D721Med (cell line): ENCODE measurements around the gene TRIM67.
"Not testable (repeated sequence)": the region's sequence is repeated elsewhere in the genome, so short reads cannot be mapped to it uniquely, and the experiment has no call there.

Experiments used
- DNase-seq: peaks from one replicate; pipeline ENCODE4 v3.0.0; 2011; ENCODE audit warnings: low spot score; ENCODE audit not compliant: insufficient read length
- FAIRE-seq: peaks from 2 replicates; lab custom pipeline; 2011; peaks lifted over from hg19 to GRCh38; lab: Jason Lieb, UNC
- TF ChIP-seq, protein P1 (sequence below): IDR thresholded peaks from 2 replicates; pipeline ENCODE4 v1.5.1; 2012; ENCODE audit warnings: mild to moderate bottlenecking, control low read depth; ENCODE audit not compliant: insufficient read depth; ENCODE audit errors: missing control alignments

Gene TRIM67

DNA sequence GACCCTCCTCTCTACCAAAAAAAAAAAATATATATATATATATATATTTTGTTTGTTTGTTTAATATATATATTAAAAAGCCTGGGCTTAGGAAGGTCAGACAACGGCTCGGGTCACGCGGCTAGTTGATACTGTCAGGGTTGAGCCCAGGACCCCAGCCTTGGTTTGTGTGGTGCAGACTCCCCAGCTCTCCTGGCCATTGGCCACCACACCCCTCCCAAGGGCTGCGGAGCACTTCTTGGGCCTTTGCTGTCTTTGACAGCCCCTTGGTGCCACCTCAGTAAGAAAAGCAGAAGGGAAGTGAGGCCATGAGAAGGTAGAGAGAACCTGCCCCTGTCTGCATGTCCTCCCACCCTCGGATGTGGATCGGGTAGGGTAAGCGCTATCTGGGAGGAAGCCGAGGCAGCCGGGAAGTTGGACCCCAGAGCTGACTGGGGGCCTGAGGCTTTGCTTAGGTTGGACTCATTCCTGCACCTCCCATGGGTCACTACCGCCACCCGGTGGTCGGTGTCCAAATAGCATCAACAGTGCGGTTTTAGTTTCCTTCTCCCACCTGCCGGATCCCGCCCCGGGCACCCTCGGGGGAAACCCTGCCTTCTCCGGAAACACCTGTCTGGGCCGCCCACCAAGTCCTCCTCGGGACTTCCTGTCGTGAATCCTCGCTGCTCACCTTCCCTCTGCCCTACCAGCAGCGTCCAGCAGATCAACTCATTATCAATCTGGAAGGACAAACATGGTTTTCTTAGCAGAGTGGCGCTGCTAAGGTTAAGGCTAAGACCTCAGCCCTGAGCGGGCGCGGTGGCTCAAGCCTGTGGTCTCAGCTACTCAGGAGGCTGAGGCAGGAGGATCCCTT lies 49.4 kb downstream of the TRIM67 start:
- no peak for FAIRE-seq

DNA sequence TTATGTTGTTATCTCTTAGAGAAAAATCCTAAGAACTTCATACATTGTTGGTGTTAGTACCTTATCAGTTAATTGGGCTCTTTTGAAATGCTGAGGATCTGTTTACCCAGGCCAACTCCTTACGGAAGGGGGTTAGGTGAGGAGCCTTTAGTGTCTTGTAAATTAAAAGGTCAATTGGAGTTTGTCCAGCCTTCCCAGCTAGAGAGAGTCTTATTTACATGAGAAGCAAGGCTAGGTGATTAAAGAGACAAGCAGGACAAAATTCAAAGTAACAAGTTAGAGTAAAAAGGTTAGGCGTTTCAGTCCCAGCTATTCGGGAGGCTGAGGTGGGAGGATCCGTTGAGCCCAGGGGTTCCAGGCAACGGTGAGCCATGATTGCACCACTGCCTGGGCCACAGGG lies 50.4 kb downstream of the TRIM67 start:
- DNase-seq, FAIRE-seq: not testable (repeated sequence)

More for the DNA sequence above, 49.4 kb downstream of the TRIM67 start:
- TF ChIP-seq, protein P1, sequence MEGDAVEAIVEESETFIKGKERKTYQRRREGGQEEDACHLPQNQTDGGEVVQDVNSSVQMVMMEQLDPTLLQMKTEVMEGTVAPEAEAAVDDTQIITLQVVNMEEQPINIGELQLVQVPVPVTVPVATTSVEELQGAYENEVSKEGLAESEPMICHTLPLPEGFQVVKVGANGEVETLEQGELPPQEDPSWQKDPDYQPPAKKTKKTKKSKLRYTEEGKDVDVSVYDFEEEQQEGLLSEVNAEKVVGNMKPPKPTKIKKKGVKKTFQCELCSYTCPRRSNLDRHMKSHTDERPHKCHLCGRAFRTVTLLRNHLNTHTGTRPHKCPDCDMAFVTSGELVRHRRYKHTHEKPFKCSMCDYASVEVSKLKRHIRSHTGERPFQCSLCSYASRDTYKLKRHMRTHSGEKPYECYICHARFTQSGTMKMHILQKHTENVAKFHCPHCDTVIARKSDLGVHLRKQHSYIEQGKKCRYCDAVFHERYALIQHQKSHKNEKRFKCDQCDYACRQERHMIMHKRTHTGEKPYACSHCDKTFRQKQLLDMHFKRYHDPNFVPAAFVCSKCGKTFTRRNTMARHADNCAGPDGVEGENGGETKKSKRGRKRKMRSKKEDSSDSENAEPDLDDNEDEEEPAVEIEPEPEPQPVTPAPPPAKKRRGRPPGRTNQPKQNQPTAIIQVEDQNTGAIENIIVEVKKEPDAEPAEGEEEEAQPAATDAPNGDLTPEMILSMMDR, result peak; percentile 99
- DNase-seq, result peak; percentile 79

DNA sequence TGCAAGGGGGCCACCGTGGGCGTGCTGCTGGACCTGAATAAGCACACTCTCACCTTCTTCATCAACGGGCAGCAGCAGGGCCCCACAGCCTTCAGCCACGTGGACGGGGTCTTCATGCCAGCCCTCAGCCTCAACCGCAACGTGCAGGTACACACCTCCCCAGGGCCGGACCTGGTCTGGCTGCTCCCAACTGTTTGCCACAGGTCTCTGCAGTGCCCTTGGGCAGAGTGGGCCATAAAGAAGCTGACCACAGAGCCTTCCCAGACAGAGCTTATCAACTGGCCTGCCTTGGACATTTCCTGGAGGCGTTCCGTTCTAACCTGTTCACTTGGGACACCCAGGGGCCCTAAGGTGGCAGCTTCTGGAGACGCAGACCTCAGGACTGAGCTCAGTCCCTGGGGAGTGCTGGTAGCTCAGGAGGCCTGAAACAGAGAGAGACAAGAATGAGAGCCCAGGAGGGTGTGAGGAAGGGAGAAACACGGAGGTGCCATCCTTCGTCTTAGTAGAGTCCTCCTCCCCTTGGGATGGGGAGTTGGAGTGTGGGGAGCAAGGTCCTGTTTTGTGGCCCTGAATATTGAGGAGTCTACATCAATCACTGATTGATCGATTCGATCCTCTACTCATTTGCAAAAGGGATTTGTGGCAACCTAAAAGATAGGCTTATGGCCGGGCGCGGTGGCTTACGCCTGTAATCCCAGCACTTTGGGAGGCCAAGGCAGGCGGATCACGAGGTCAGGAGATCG lies 52.1 kb downstream of the TRIM67 start:
- DNase-seq, result no peak
- TF ChIP-seq, protein P1, result no peak
- no peak for FAIRE-seq

DNA sequence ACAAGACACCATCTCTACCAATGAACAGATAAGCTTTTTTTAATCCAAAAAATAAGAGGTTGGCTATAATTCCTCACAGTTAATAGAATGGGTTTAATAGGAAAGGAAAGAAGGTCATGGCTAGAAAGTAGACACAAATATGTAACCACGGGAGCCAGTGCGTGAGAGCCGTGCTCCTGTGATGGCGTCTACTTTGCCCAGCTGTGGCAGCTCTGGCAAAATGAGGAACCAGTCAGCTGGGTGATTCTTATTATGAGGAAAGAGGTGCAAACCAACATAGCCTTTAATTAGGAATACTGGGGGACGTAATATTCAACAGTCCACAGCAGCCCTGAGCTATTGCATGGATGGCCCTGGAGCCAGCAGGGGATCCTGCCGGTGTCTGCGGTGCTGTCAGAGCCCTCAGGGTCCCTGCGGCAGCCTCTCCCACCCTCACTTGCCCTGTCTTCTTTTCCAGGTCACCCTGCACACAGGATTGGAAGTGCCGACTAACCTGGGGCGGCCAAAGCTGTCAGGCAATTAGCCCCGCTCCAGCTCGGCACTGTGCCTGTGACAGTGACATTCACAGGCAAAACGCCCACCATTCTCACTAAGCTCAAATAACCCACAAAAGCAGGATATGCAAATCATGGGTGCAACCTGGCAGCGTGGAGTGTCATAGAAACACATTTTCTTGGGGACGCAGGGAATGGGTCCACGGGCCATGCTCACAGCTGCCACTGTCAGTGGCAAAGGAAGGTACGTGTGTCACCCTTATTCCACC lies 53.2 kb downstream of the TRIM67 start:
- DNase-seq (peak; percentile 6), FAIRE-seq (no peak)
- TF ChIP-seq, protein P1, result no peak

DNA sequence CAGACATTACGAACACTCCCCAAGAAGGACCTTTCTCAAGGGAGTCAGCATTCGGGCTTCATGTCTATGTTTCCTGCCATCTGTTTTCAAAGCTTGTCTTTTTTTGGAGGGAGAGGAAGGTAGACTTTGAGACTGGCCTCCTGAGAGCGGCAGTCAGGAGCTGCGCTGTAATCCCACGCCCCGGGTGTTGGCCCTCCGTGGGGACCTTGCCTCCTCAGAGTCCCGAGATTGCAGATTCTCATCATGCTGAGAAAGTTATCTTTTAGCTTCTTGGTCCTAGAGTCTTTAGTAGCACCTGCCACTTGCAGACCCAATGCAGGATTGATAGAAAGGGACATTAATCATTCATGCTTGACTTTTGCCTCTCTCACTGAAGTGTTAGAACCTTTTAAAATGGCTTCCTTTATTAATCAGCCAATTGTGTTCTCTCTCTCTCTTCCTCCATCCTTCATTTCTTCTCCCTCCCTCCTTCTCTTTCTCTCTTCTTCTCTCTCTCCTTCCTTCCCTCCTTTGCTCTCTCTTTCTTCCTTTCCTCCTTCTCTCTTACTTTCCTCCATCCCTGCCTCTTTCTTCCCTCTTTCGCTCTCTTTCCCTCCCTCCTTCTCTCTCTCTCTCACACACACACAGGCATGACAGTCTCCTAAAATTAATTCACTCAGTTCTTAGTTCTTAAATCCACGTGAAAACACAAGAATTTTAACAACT lies 54.0 kb downstream of the TRIM67 start:
- TF ChIP-seq, protein P1, result no peak
- FAIRE-seq (no peak), DNase-seq (peak; percentile 8)

DNA sequence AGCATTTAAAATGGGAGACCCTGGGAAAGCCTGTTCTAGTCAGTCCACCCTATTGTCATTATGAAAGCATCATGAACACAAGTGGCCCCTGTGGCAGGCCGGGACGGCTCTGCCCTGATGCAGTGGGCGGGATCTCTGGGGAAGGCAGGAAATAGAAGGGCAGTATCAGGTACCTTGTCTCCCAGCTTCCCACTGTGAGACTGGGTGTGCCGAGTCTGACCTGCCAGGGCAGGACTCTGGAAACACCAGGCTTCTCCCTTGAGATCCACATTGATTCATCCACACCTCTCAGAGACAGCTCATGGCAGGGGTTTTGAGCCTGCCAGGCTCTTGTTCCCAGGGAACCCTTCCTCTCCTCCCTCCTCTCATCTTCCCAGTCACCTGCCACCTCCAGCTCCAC lies 54.6 kb downstream of the TRIM67 start:
- TF ChIP-seq, protein P1, result no peak
- peak; percentile 9 for DNase-seq
- no peak for FAIRE-seq

DNA sequence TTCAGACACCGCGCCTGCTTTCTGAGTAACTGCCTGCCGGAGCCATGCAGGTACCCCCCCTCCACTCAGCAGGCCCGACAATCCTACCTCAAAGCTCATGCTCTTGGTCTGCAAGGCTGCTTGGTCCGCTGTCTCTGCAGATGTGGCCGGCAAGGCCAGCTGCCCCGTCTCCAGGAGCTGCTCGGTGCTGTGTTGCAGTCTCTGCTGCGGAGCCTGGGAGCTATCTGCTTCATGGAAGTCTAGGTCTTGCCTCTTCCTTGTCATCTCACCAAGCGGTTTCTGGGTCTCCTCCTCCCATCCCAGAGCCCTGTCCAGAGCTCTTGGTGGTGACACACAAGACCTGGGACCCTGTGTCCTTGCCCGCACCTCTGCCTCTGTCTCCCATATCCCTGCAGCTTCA lies 55.2 kb downstream of the TRIM67 start:
- TF ChIP-seq, protein P1, result no peak
- FAIRE-seq (no peak), DNase-seq (peak; percentile 3)
